Panc1 (cell line): ENCODE results near the gene CPNE6. TPM values are rescaled to one million over a fixed set of nuclear protein-coding genes. Genes with fewer than 3 reads are reported as not detected.

ENCODE experiments used
- ATAC-seq: fragments of 200-7000 bp; cut with Tn5 transposase; 2 replicates; pipeline ENCODE4 v1.9.1; 2020; ENCODE audit warnings: mild to moderate bottlenecking, moderate library complexity
- BruUV-seq: library from RNA; stranded (reverse); fragments of 400-500 nt; replicated peaks from 2 replicates; lab custom pipeline; 2021; lab: Mats Ljungman, UMichigan
- CTCF ChIA-PET: fragments of 300-600 bp; sonication (Branson Sonifier 250); formaldehyde crosslinking; loops from one replicate; lab custom pipeline; 2022; ENCODE audit warnings: antibody characterized with exemption; lab: Charles Lee
- POLR2A ChIA-PET: fragments of 300-600 bp; sonication (Branson Sonifier 250); formaldehyde crosslinking; loops from one replicate; lab custom pipeline; 2022; ENCODE audit warnings: antibody characterized with exemption; lab: Charles Lee
- DNase-seq: peaks from one replicate; pipeline ENCODE4 v3.0.0-alpha.2; 2010; ENCODE audit warnings: low read depth, low spot score
- H3K27ac ChIP-seq: 2 replicates; pipeline ENCODE4 v1.5.1; 2011; ENCODE audit warnings: mild to moderate bottlenecking, low read length, inconsistent platforms
- H3K27me3 ChIP-seq: fragments of 200-500 bp; sonication (Bioruptor generic); 2 replicates; pipeline ENCODE4 v1.6.0; 2014; ENCODE audit warnings: low read length, inconsistent platforms; ENCODE audit not compliant: control insufficient read depth, insufficient read depth
- H3K36me3 ChIP-seq: fragments of 200-500 bp; sonication (Bioruptor generic); 2 replicates; pipeline ENCODE4 v1.5.1; 2014; ENCODE audit warnings: inconsistent platforms, mild to moderate bottlenecking, low read length, moderate library complexity; ENCODE audit not compliant: control insufficient read depth, insufficient read depth
- H3K4me1 ChIP-seq: 2 replicates; pipeline ENCODE4 v1.5.1; 2011; ENCODE audit warnings: inconsistent platforms, mild to moderate bottlenecking, low read length, moderate library complexity; ENCODE audit not compliant: control insufficient read depth, insufficient read depth
- H3K4me3 ChIP-seq, 2 experiments: 2 replicates each; pipeline ENCODE4 v1.5.1; 2011 to 2012; ENCODE audit warnings: low read depth in 2 of 2, low read length in 2 of 2, mild to moderate bottlenecking in 2 of 2, inconsistent platforms in 1 of 2, moderate library complexity in 1 of 2
- H3K9me3 ChIP-seq: fragments of 200-500 bp; sonication (Bioruptor generic); 2 replicates; pipeline ENCODE4 v1.5.1; 2014; ENCODE audit warnings: low read depth, mild to moderate bottlenecking, inconsistent platforms, low read length, moderate library complexity; ENCODE audit not compliant: control insufficient read depth, insufficient read depth
- CTCF ChIP-seq: fragments of 450-650 bp; IDR thresholded peaks from 2 replicates; pipeline ENCODE4 v1.5.1; 2017; ENCODE audit warnings: mild to moderate bottlenecking
- POLR2AphosphoS5 ChIP-seq: IDR thresholded peaks from 2 replicates; pipeline ENCODE4 v1.6.1; 2012; ENCODE audit warnings: mild to moderate bottlenecking, low read depth, low read length, moderate library complexity
- REST ChIP-seq, 2 experiments: IDR thresholded peaks; 2 replicates each; pipeline ENCODE4 v1.6.1; 2011 to 2012; ENCODE audit warnings: low read depth in 2 of 2, control low read depth in 1 of 2, low read length in 1 of 2, mild to moderate bottlenecking in 1 of 2, moderate library complexity in 1 of 2; ENCODE audit not compliant: insufficient read depth in 1 of 2
- SIN3A ChIP-seq: IDR thresholded peaks from 2 replicates; pipeline ENCODE4 v1.6.1; 2012; ENCODE audit warnings: low read depth, mild to moderate bottlenecking, low read length, moderate library complexity, borderline replicate concordance; ENCODE audit not compliant: insufficient read depth
- TCF7L2 ChIP-seq: IDR thresholded peaks from 2 replicates; pipeline ENCODE4 v1.6.1; 2011; ENCODE audit warnings: mild to moderate bottlenecking, low read depth, low read length, inconsistent platforms
- in situ Hi-C: cut with HindIII; loops from 2 replicates; pipeline ENCODE4 v1.10.0; 2016; ENCODE audit warnings: low sequenced_read_pairs, low pct_unique_long_range_greater_than_20kb
- intact Hi-C: fragments of 100-400 bp; cut with micrococcal nuclease; formaldehyde crosslinking; loops from one replicate; pipeline ENCODE4 v1.10.0; 2022; ENCODE audit not compliant: unreplicated experiment
- total RNA-seq: library from RNA; stranded (reverse); gene quantifications from one replicate; pipeline ENCODE4 v1.2.1, GENCODE V29; 2021; ENCODE audit not compliant: unreplicated experiment

CPNE6 gene
- total RNA-seq, 1 experiment from 2014 or later: not detected

GRCh38 chr14:24054324-24054641, 17.1 kb upstream of the CPNE6 start:
- POLR2A ChIA-PET: interaction anchor here (0.6 kb wide), 1 partner anchor 132 kb away, joined by 3 read pairs; no protein-coding TSS in a partner anchor
- intact Hi-C loops: no loop called here
- no peaks in the 10 kb centered on the region; the same call in 1 of the 2 replicates for H3K27me3 ChIP-seq
- no peak for ATAC-seq
- CTCF ChIA-PET: interaction anchor here (1.1 kb wide), 1 partner anchor 422 kb away, joined by 3 read pairs; no protein-coding TSS in a partner anchor
- H3K4me3 ChIP-seq: no peak overlapping the region
- H3K36me3 ChIP-seq: no peaks in the 10 kb centered on the region
- no peak for DNase-seq
- no peak overlapping the region for H3K27ac ChIP-seq
- H3K9me3 ChIP-seq: no peaks in the 10 kb centered on the region
- H3K4me1 ChIP-seq: no peaks in the 10 kb centered on the region
- BruUV-seq: no TSS peak
- in situ Hi-C loops: no loop called here
- TF ChIP-seq SIN3A: no peak
- no peak for TF ChIP-seq TCF7L2
- TF ChIP-seq CTCF: no peak
- no peak for TF ChIP-seq POLR2AphosphoS5

DNA sequence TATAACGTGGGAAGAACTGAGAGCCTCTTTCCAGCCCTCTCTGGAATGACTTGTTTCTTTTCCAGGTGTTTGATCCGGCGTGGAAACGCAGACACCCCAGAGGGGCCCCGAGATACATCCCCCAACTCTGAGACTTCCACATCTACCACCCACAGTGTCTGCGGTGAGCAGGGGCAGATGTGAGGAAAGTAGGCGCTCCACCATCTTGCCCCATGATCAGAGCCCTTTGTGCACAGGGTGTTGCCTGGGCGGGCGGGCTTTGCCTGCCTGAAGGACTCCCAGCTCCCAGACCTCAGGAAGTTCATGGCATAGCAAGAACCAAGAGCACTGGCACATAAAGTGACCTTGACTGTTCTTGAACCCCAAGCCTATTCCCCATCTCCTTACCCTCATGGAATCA, 16.7 kb upstream of the CPNE6 start:
- DNase-seq: no peak
- CTCF ChIA-PET: no interaction called here

More for the DNA sequence above, 16.7 kb upstream of the CPNE6 start:
- in situ Hi-C loops: no loop called here
- no TSS peak for BruUV-seq
- H3K4me1 ChIP-seq: no peaks in the 10 kb centered on the region
- TF ChIP-seq POLR2AphosphoS5 (no peak), TCF7L2 (no peak), SIN3A (no peak), REST (IDR thresholded peaks at IDR 0.05; ENCODE audit: insufficient read depth in 1 of 2, low read depth in 2 of 2, low read length in 1 of 2) (no peak)
- no peak for ATAC-seq
- H3K27ac ChIP-seq: no peak overlapping the region
- no peaks in the 10 kb centered on the region for H3K9me3 ChIP-seq
- no peaks in the 10 kb centered on the region for H3K36me3 ChIP-seq
- H3K27me3 ChIP-seq: no peaks in the 10 kb centered on the region; the same call in 1 of the 2 replicates
- no peak overlapping the region for H3K4me3 ChIP-seq
- POLR2A ChIA-PET: no interaction called here
- intact Hi-C loops: no loop called here
